Mucosa of descending colon (tissue), 3 donors: ENCODE measurements around the gene PES1. TPM values are rescaled to one million over a fixed set of nuclear protein-coding genes. Genes with fewer than 3 reads are reported as not detected.
A peak's percentile ranks its signal among the peaks of the same experiment; 100 is the strongest.

Experiments used
- ATAC-seq: fragments of 200-7000 bp; cut with Tn5 transposase; one replicate; pipeline ENCODE4 v1.9.1; 2020; ENCODE audit warnings: mild to moderate bottlenecking, moderate library complexity
- DNase-seq, 3 donors: peaks; one replicate each; pipeline ENCODE4 v3.0.0-alpha.2; 2020
- H3K36me3 ChIP-seq: fragments of 200-600 bp; one replicate; pipeline ENCODE4 v1.8.0; 2021; ENCODE audit warnings: low read depth, mild to moderate bottlenecking
- H3K4me1 ChIP-seq: fragments of 200-600 bp; one replicate; pipeline ENCODE4 v1.8.0; 2021; ENCODE audit warnings: low read depth, mild to moderate bottlenecking
- H3K4me3 ChIP-seq: fragments of 200-600 bp; one replicate; pipeline ENCODE4 v1.8.0; 2021; ENCODE audit warnings: mild to moderate bottlenecking
- H3K9me3 ChIP-seq: fragments of 200-600 bp; one replicate; pipeline ENCODE4 v1.8.0; 2021; ENCODE audit warnings: mild to moderate bottlenecking
- CTCF ChIP-seq: fragments of 200-600 bp; IDR thresholded peaks from one replicate; pipeline ENCODE4 v1.8.0; 2022; ENCODE audit warnings: antibody characterized with exemption, mild to moderate bottlenecking
- intact Hi-C, 2 donors: fragments of 100-400 bp; cut with DNase I in 1 of 2; cut with micrococcal nuclease in 1 of 2; formaldehyde crosslinking; loops; one replicate each; pipeline versions ENCODE4 v1.11.0 to v1.11.1; 2022; cut with DNase I, micrococcal nuclease
- total RNA-seq, 3 donors: library from RNA; stranded (reverse); fragmentation: NEBNext Ultra II Directional in 2 of 3; extraction: Animal tissue kit (Norgen Biotek cat#: 25700) in 2 of 3; gene quantifications; one replicate each; pipeline versions ENCODE4 v1.2.1 to v1.2.4, GENCODE V29; 2021 to 2023
- donor health status: DM: no; HTN: no; CAD: no; lungs with moderate emphysema.
- donor health status: DM: no; HTN: no; CAD: no.
- donor health status: DM: no; HTN: yes; CAD: no.

Gene PES1
- total RNA-seq, 3 donors from 2014 or later = 46.2 to 54.3 (median 48.5) TPM

GRCh38 chr22:30591191-30591587, 521 bp downstream of the PES1 start:
- no peak for TF ChIP-seq CTCF
- H3K4me1 ChIP-seq = peaks cover 11% of the 10 kb centered on the region
- no peak for DNase-seq

GRCh38 chr22:30586414-30586813, 5.3 kb downstream of the PES1 start:
- ATAC-seq (no peak), DNase-seq (no peak)
- Histone ChIP-seq H3K36me3 (peaks cover 12% of the 10 kb centered on the region), H3K9me3 (no peaks in the 10 kb centered on the region), H3K4me1 (peaks cover 11% of the 10 kb centered on the region), H3K4me3 (no peak overlapping the region)
- intact Hi-C loops = no loop called here
- no peak for TF ChIP-seq CTCF

More at GRCh38 chr22:30591191-30591587, 521 bp downstream of the PES1 start:
- H3K36me3 ChIP-seq = peaks cover 12% of the 10 kb centered on the region
- intact Hi-C loops = no loop called here
- no peaks in the 10 kb centered on the region for H3K9me3 ChIP-seq
- ATAC-seq = no peak
- H3K4me3 ChIP-seq = peak overlapping the region; percentile 65

GRCh38 chr22:30584441-30584840, 7.3 kb downstream of the PES1 start:
- no peak for TF ChIP-seq CTCF
- Histone ChIP-seq H3K4me3 (no peak overlapping the region), H3K9me3 (no peaks in the 10 kb centered on the region), H3K4me1 (no peaks in the 10 kb centered on the region), H3K36me3 (peaks cover 23% of the 10 kb centered on the region)
- no peak for ATAC-seq
- intact Hi-C loops = no loop called here
- no peak for DNase-seq

- intact Hi-C loops = no loop called here
- ATAC-seq = no peak
These were observed 8.7 kb downstream of the PES1 start for GRCh38 chr22:30582788-30583545.

GRCh38 chr22:30582051-30582450, 9.7 kb downstream of the PES1 start:
- H3K4me1 ChIP-seq = no peaks in the 10 kb centered on the region
- no peak overlapping the region for H3K4me3 ChIP-seq
- H3K9me3 ChIP-seq = no peaks in the 10 kb centered on the region
- ATAC-seq (no peak), DNase-seq (no peak)
- TF ChIP-seq CTCF = no peak
- intact Hi-C loops = no loop called here
- peaks cover 16% of the 10 kb centered on the region for H3K36me3 ChIP-seq

More at GRCh38 chr22:30582788-30583545, 8.7 kb downstream of the PES1 start:
- DNase-seq = no peak
- Histone ChIP-seq H3K36me3 (peaks cover 23% of the 10 kb centered on the region), H3K4me1 (no peaks in the 10 kb centered on the region), H3K4me3 (no peak overlapping the region), H3K9me3 (no peaks in the 10 kb centered on the region)
- no peak for TF ChIP-seq CTCF
